HEK293T (cell line): ENCODE measurements around the gene MACROH2A1.

Experiments
- ARNT ChIP-seq: fragments of 450-650 bp; IDR thresholded peaks from 2 replicates; pipeline ENCODE4 v1.6.1; 2017; ENCODE audit warnings: mild to moderate bottlenecking
- BHLHE40 ChIP-seq: fragments of 450-650 bp; IDR thresholded peaks from 2 replicates; pipeline ENCODE4 v1.6.1; 2016; ENCODE audit warnings: mild to moderate bottlenecking, moderate library complexity, borderline replicate concordance
- ELF4 ChIP-seq: fragments of 450-650 bp; IDR thresholded peaks from 2 replicates; pipeline ENCODE4 v1.6.1; 2017; ENCODE audit warnings: antibody characterized with exemption
- HDGF ChIP-seq: fragments of 450-650 bp; IDR thresholded peaks from 2 replicates; pipeline ENCODE4 v1.6.1; 2017; ENCODE audit warnings: antibody characterized with exemption, borderline replicate concordance
- SUZ12 ChIP-seq: fragments of 450-650 bp; IDR thresholded peaks from 2 replicates; pipeline ENCODE4 v1.6.1; 2016; ENCODE audit warnings: mild to moderate bottlenecking
- TARDBP ChIP-seq: fragments of 450-650 bp; IDR thresholded peaks from 2 replicates; pipeline ENCODE4 v1.6.1; 2016
- ZNF384 ChIP-seq: fragments of 450-650 bp; IDR thresholded peaks from 2 replicates; pipeline ENCODE4 v1.6.1; 2016

- TF ChIP-seq ELF4 (no peak), TARDBP (no peak), SUZ12 (no peak), ARNT (no peak), ZNF384 (no peak), BHLHE40 (no peak), HDGF (no peak)
These were observed 36.7 kb upstream of the MACROH2A1 start for GRCh38 chr5:135435467-135436330.
